ENCODE data around the gene SH3RF2. TPM values are rescaled to one million over a fixed set of nuclear protein-coding genes. Genes with fewer than 3 reads are reported as not detected.
"Not testable (repeated sequence)": the region's sequence is repeated elsewhere in the genome, so short reads cannot be mapped to it uniquely, and the experiment has no call there.

SH3RF2 gene
- total and polyA plus RNA-seq, 2 donors (not counting 1 experiment from before 2014, with no cell fraction given), result 0.53 to 1.2 TPM

- Histone ChIP-seq H3K36me3 (ENCODE audit: control insufficient read depth, insufficient read depth, low read length) (no peaks in the 10 kb centered on the region), H3K4me2 (ENCODE audit: extremely low read depth, insufficient read depth, low read length) (no peak overlapping the region), H3K79me2 (ENCODE audit: control insufficient read depth, insufficient read depth, low read length) (no peaks in the 10 kb centered on the region), H3K9me3 (ENCODE audit: control insufficient read depth, insufficient read depth, low read depth, low read length) (no peaks in the 10 kb centered on the region), H3K27ac (ENCODE audit: insufficient read depth, low read length) (no peak overlapping the region), H4K20me1 (ENCODE audit: control insufficient read depth, extremely low read depth, insufficient read depth, low read length) (no peaks in the 10 kb centered on the region), H3K4me3 (replicated peaks in 1 of 4; ENCODE audit: control extremely low read depth in 1 of 4, insufficient read depth in 1 of 4, low read depth in 3 of 4, low read length in 4 of 4) (no peak overlapping the region), H3K9ac (ENCODE audit: insufficient read depth, low read length) (no peak overlapping the region), H3K27me3 (ENCODE audit: control insufficient read depth, insufficient read depth, low read length) (no peaks in the 10 kb centered on the region), H3K4me1 (ENCODE audit: control insufficient read depth, extremely low read depth, insufficient read depth, low read length) (no peaks in the 10 kb centered on the region), H2AFZ (ENCODE audit: low read length) (no peak overlapping the region)
- peak; percentile 53 to 70 for DNase-seq (ENCODE audit: low read depth in 2 of 2)
- TF ChIP-seq CTCF (conservative IDR thresholded peaks at IDR 0.05 in 1 of 2, IDR thresholded peaks at IDR 0.05 in 1 of 2; ENCODE audit: low read depth in 1 of 2, low read length in 2 of 2), result peak; percentile 92 to 97
- TF ChIP-seq EZH2 (IDR thresholded peaks at IDR 0.05; ENCODE audit: low read length, missing control alignments), result no peak
Measured at GRCh38 chr5:145887976-145888574, 48.3 kb upstream of the SH3RF2 start.

- H3K4me1 ChIP-seq (ENCODE audit: control insufficient read depth, extremely low read depth, insufficient read depth, low read length), result no peaks in the 10 kb centered on the region
- no peak for DNase-seq (ENCODE audit: low read depth in 2 of 2)
- no peak for TF ChIP-seq EZH2 (IDR thresholded peaks at IDR 0.05; ENCODE audit: low read length, missing control alignments)
- TF ChIP-seq CTCF (conservative IDR thresholded peaks at IDR 0.05 in 1 of 2, IDR thresholded peaks at IDR 0.05 in 1 of 2; ENCODE audit: low read depth in 1 of 2, low read length in 2 of 2), result no peak
- H3K27ac ChIP-seq (ENCODE audit: insufficient read depth, low read length), result no peak overlapping the region
- no peaks in the 10 kb centered on the region for H3K9me3 ChIP-seq (ENCODE audit: control insufficient read depth, insufficient read depth, low read depth, low read length)
- no peak overlapping the region for H3K4me3 ChIP-seq (replicated peaks in 1 of 4; ENCODE audit: control extremely low read depth in 1 of 4, insufficient read depth in 1 of 4, low read depth in 3 of 4, low read length in 4 of 4)
- H3K27me3 ChIP-seq (ENCODE audit: control insufficient read depth, insufficient read depth, low read length), result no peaks in the 10 kb centered on the region
- no peaks in the 10 kb centered on the region for H4K20me1 ChIP-seq (ENCODE audit: control insufficient read depth, extremely low read depth, insufficient read depth, low read length)
- H3K4me2 ChIP-seq (ENCODE audit: extremely low read depth, insufficient read depth, low read length), result no peak overlapping the region
- no peak overlapping the region for H3K9ac ChIP-seq (ENCODE audit: insufficient read depth, low read length)
- H2AFZ ChIP-seq (ENCODE audit: low read length), result no peak overlapping the region
- no peaks in the 10 kb centered on the region for H3K36me3 ChIP-seq (ENCODE audit: control insufficient read depth, insufficient read depth, low read length)
- no peaks in the 10 kb centered on the region for H3K79me2 ChIP-seq (ENCODE audit: control insufficient read depth, insufficient read depth, low read length)
Measured at GRCh38 chr5:145889611-145890010, 46.8 kb upstream of the SH3RF2 start.

GRCh38 chr5:145891378-145891777 lies 45.0 kb upstream of the SH3RF2 start:
- DNase-seq (ENCODE audit: low read depth in 2 of 2); H3K4me3 ChIP-seq (replicated peaks in 1 of 4; ENCODE audit: control extremely low read depth in 1 of 4, insufficient read depth in 1 of 4, low read depth in 3 of 4, low read length in 4 of 4); H3K9me3 ChIP-seq (ENCODE audit: control insufficient read depth, insufficient read depth, low read depth, low read length); H2AFZ ChIP-seq (ENCODE audit: low read length); H3K27me3 ChIP-seq (ENCODE audit: control insufficient read depth, insufficient read depth, low read length); H3K4me2 ChIP-seq (ENCODE audit: extremely low read depth, insufficient read depth, low read length); H4K20me1 ChIP-seq (ENCODE audit: control insufficient read depth, extremely low read depth, insufficient read depth, low read length); H3K36me3 ChIP-seq (ENCODE audit: control insufficient read depth, insufficient read depth, low read length); H3K4me1 ChIP-seq (ENCODE audit: control insufficient read depth, extremely low read depth, insufficient read depth, low read length); H3K27ac ChIP-seq (ENCODE audit: insufficient read depth, low read length); H3K79me2 ChIP-seq (ENCODE audit: control insufficient read depth, insufficient read depth, low read length); H3K9ac ChIP-seq (ENCODE audit: insufficient read depth, low read length): not testable (repeated sequence)
